HepG2 (cell line): ENCODE measurements around the gene HNF1B. TPM values are rescaled to one million over a fixed set of nuclear protein-coding genes. Genes with fewer than 3 reads are reported as not detected.

ENCODE experiments used
- FOXK1 ChIP-seq: sonication (generic); formaldehyde crosslinking; IDR thresholded peaks from 2 replicates; pipeline ENCODE4 v1.4.0; 2020; ENCODE audit warnings: low read depth, missing genetic modification reagents, borderline replicate concordance
- KLF11 ChIP-seq: IDR thresholded peaks from 2 replicates; pipeline ENCODE4 v1.6.1; 2016; ENCODE audit warnings: missing compliant biosample characterization
- LCORL ChIP-seq, 2 experiments: fragments of 450-650 bp in 1 of 2; sonication (generic) in 1 of 2; formaldehyde crosslinking in 1 of 2; IDR thresholded peaks; 2 replicates each; pipeline versions ENCODE4 v1.5.0 to v1.6.1; 2017 to 2020; ENCODE audit warnings: antibody characterized with exemption in 1 of 2, missing genetic modification reagents in 1 of 2
- NR2C2 ChIP-seq: sonication (generic); formaldehyde crosslinking; IDR thresholded peaks from 2 replicates; pipeline ENCODE4 v1.4.0; 2020; ENCODE audit warnings: missing genetic modification reagents, mild to moderate bottlenecking, moderate library complexity, borderline replicate concordance
- PHF5A ChIP-seq: IDR thresholded peaks from one replicate; pipeline ENCODE4 v1.6.1; 2018; ENCODE audit warnings: low read depth, missing genetic modification reagents; ENCODE audit not compliant: unreplicated experiment
- SMC3 ChIP-seq: IDR thresholded peaks from 2 replicates; pipeline ENCODE4 v1.6.1; 2011; ENCODE audit warnings: low read length, improper control_type of control experiment
- TAF15 ChIP-seq: fragments of 200-400 bp; formaldehyde crosslinking; IDR thresholded peaks from one replicate; pipeline ENCODE4 v1.6.1; 2018; ENCODE audit warnings: mild to moderate bottlenecking, low read depth, low read length; ENCODE audit not compliant: poor library complexity, severe bottlenecking
- ZNF234 ChIP-seq: sonication (generic); formaldehyde crosslinking; conservative IDR thresholded peaks from 2 replicates; pipeline ENCODE4 v1.5.1; 2020; ENCODE audit warnings: mild to moderate bottlenecking, missing genetic modification reagents
- ZNF577 ChIP-seq: sonication (generic); formaldehyde crosslinking; IDR thresholded peaks from 2 replicates; pipeline ENCODE4 v1.4.0; 2020; ENCODE audit warnings: mild to moderate bottlenecking, low read depth, missing genetic modification reagents, borderline replicate concordance
- polyA plus RNA-seq, 8 experiments: library from polyadenylated mRNA; depleted of rRNA in 3 of 8; stranded (reverse) in 7 of 8; unstranded in 1 of 8; fragments of >200 nt; fragmentation: Illumina TruSeq in 4 of 8; extraction: Trizol in 4 of 8; gene quantifications; 2 replicates each; pipeline versions ENCODE4 v1.2.1 to v1.2.3, GENCODE V29; 2011 to 2016; ENCODE audit warnings: low read depth in 4 of 8, missing spikeins in 1 of 8, mixed read lengths in 1 of 8; ENCODE audit not compliant: insufficient read depth in 1 of 8
- total RNA-seq, 5 experiments: library from RNA; depleted of rRNA; stranded (reverse); fragments of >200 nt; fragmentation: Illumina TruSeq; extraction: Trizol; gene quantifications; 2 replicates each; pipeline ENCODE4 v1.2.3, GENCODE V29; 2016; ENCODE audit warnings: low read depth in 1 of 5
- TF ChIP-seq, protein P1 (sequence below): sonication (generic); formaldehyde crosslinking; IDR thresholded peaks from 2 replicates; pipeline ENCODE4 v1.4.0; 2020; ENCODE audit warnings: missing genetic modification reagents
- TF ChIP-seq, protein P2 (sequence below): sonication (generic); formaldehyde crosslinking; IDR thresholded peaks from 2 replicates; pipeline ENCODE4 v1.9.0; 2021; ENCODE audit warnings: missing genetic modification reagents, mild to moderate bottlenecking, borderline replicate concordance
- TF ChIP-seq, protein P3 (sequence below): sonication (generic); formaldehyde crosslinking; conservative IDR thresholded peaks from 2 replicates; pipeline ENCODE4 v1.4.0; 2020; ENCODE audit warnings: missing genetic modification reagents
- TF ChIP-seq, protein P4 (sequence below): sonication (generic); formaldehyde crosslinking; conservative IDR thresholded peaks from 2 replicates; pipeline ENCODE4 v1.4.0; 2020; ENCODE audit warnings: mild to moderate bottlenecking, missing genetic modification reagents, moderate library complexity
- TF ChIP-seq, protein P5 (sequence below): sonication (generic); formaldehyde crosslinking; IDR thresholded peaks from 2 replicates; pipeline ENCODE4 v1.5.0; 2020; ENCODE audit warnings: mild to moderate bottlenecking, missing genetic modification reagents
- TF ChIP-seq, protein P6 (sequence below), 2 experiments: sonication (generic) in 1 of 2; formaldehyde crosslinking in 1 of 2; IDR thresholded peaks; 2 replicates each; pipeline versions ENCODE4 v1.5.1 to v1.6.1; 2011 to 2020; ENCODE audit warnings: borderline replicate concordance in 1 of 2, low read depth in 1 of 2, low read length in 1 of 2, mild to moderate bottlenecking in 1 of 2, missing genetic modification reagents in 1 of 2, moderate library complexity in 1 of 2

HNF1B gene
- total and polyA plus RNA-seq, 2 of the 13 experiments (the other 11 are each of a cell fraction or from before 2014, with no cell fraction given), result 1.9 to 5.3 TPM

DNA sequence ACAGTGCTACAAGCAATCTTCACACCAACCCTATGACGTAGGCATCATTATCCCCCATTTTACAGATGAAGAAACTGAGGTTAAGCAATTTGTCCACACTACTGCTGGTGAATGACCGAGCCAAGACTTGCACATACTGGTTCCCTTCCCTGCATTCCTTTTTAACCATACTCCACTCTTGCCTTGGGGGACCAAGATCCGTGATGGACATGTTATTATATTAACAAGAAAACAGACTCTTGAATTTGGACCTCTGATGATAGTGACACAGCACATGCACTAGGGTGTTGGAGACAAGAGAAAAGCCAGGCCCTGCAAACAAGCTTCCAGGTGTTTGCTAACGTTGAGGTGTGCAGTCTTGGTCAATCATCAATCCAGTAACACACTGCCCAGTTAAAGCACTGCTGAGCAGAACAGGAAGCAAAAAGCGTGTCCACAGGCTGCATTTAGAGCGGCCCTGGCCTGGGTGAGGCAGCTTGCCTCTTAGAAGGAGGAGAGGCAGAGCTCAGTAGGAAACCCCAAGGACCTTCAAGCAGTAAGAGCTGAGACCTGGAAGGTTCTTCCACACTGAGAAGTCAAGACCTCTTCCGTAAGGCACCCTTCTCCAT lies 36.7 kb downstream of the HNF1B start (continued):
- TF ChIP-seq ZNF234 (CRISPR knock-in tag) (no peak), PHF5A (CRISPR knock-in tag) (peak; percentile 80), SMC3 (no peak), FOXK1 (CRISPR knock-in tag) (no peak), KLF11 (CRISPR knock-in tag) (peak; percentile 47; the same call in 1 of the 2 replicates), ZNF577 (CRISPR knock-in tag) (no peak), LCORL (IDR thresholded peaks at IDR 0.05) (no peak), LCORL (CRISPR knock-in tag; IDR thresholded peaks at IDR 0.05) (no peak), TAF15 (no peak), NR2C2 (CRISPR knock-in tag) (no peak)
- TF ChIP-seq, protein P1, sequence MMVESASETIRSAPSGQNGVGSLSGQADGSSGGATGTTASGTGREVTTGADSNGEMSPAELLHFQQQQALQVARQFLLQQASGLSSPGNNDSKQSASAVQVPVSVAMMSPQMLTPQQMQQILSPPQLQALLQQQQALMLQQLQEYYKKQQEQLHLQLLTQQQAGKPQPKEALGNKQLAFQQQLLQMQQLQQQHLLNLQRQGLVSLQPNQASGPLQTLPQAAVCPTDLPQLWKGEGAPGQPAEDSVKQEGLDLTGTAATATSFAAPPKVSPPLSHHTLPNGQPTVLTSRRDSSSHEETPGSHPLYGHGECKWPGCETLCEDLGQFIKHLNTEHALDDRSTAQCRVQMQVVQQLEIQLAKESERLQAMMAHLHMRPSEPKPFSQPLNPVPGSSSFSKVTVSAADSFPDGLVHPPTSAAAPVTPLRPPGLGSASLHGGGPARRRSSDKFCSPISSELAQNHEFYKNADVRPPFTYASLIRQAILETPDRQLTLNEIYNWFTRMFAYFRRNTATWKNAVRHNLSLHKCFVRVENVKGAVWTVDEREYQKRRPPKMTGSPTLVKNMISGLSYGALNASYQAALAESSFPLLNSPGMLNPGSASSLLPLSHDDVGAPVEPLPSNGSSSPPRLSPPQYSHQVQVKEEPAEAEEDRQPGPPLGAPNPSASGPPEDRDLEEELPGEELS (CRISPR knock-in tag), result peak; percentile 63
- TF ChIP-seq, protein P2, sequence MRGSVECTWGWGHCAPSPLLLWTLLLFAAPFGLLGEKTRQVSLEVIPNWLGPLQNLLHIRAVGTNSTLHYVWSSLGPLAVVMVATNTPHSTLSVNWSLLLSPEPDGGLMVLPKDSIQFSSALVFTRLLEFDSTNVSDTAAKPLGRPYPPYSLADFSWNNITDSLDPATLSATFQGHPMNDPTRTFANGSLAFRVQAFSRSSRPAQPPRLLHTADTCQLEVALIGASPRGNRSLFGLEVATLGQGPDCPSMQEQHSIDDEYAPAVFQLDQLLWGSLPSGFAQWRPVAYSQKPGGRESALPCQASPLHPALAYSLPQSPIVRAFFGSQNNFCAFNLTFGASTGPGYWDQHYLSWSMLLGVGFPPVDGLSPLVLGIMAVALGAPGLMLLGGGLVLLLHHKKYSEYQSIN (CRISPR knock-in tag), result no peak
- TF ChIP-seq, protein P3, sequence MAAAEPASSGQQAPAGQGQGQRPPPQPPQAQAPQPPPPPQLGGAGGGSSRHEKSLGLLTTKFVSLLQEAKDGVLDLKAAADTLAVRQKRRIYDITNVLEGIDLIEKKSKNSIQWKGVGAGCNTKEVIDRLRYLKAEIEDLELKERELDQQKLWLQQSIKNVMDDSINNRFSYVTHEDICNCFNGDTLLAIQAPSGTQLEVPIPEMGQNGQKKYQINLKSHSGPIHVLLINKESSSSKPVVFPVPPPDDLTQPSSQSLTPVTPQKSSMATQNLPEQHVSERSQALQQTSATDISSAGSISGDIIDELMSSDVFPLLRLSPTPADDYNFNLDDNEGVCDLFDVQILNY (CRISPR knock-in tag), result no peak
- TF ChIP-seq, protein P4, sequence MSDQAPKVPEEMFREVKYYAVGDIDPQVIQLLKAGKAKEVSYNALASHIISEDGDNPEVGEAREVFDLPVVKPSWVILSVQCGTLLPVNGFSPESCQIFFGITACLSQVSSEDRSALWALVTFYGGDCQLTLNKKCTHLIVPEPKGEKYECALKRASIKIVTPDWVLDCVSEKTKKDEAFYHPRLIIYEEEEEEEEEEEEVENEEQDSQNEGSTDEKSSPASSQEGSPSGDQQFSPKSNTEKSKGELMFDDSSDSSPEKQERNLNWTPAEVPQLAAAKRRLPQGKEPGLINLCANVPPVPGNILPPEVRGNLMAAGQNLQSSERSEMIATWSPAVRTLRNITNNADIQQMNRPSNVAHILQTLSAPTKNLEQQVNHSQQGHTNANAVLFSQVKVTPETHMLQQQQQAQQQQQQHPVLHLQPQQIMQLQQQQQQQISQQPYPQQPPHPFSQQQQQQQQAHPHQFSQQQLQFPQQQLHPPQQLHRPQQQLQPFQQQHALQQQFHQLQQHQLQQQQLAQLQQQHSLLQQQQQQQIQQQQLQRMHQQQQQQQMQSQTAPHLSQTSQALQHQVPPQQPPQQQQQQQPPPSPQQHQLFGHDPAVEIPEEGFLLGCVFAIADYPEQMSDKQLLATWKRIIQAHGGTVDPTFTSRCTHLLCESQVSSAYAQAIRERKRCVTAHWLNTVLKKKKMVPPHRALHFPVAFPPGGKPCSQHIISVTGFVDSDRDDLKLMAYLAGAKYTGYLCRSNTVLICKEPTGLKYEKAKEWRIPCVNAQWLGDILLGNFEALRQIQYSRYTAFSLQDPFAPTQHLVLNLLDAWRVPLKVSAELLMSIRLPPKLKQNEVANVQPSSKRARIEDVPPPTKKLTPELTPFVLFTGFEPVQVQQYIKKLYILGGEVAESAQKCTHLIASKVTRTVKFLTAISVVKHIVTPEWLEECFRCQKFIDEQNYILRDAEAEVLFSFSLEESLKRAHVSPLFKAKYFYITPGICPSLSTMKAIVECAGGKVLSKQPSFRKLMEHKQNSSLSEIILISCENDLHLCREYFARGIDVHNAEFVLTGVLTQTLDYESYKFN (CRISPR knock-in tag), result peak; percentile 59; the same call in 1 of the 2 replicates
- TF ChIP-seq, protein P5, sequence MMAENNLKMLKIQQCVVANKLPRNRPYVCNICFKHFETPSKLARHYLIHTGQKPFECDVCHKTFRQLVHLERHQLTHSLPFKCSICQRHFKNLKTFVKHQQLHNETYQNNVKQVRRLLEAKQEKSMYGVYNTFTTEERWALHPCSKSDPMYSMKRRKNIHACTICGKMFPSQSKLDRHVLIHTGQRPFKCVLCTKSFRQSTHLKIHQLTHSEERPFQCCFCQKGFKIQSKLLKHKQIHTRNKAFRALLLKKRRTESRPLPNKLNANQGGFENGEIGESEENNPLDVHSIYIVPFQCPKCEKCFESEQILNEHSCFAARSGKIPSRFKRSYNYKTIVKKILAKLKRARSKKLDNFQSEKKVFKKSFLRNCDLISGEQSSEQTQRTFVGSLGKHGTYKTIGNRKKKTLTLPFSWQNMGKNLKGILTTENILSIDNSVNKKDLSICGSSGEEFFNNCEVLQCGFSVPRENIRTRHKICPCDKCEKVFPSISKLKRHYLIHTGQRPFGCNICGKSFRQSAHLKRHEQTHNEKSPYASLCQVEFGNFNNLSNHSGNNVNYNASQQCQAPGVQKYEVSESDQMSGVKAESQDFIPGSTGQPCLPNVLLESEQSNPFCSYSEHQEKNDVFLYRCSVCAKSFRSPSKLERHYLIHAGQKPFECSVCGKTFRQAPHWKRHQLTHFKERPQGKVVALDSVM (CRISPR knock-in tag), result no peak
- TF ChIP-seq, protein P6, sequence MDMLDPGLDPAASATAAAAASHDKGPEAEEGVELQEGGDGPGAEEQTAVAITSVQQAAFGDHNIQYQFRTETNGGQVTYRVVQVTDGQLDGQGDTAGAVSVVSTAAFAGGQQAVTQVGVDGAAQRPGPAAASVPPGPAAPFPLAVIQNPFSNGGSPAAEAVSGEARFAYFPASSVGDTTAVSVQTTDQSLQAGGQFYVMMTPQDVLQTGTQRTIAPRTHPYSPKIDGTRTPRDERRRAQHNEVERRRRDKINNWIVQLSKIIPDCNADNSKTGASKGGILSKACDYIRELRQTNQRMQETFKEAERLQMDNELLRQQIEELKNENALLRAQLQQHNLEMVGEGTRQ (IDR thresholded peaks at IDR 0.05; ENCODE audit: low read depth, low read length), result no peak
- TF ChIP-seq, protein P6 (CRISPR knock-in tag; IDR thresholded peaks at IDR 0.05; ENCODE audit: borderline replicate concordance), result no peak
